Measurements from ENCODE around the gene DPP6. TPM values are rescaled to one million over a fixed set of nuclear protein-coding genes. Genes with fewer than 3 reads are reported as not detected.
A peak's percentile ranks its signal among the peaks of the same experiment; 100 is the strongest.

The DPP6 gene
- total and polyA plus RNA-seq, 9 of the 15 experiments (the other 6 are each of a cell fraction or from before 2014, with no cell fraction given) = not detected

DNA sequence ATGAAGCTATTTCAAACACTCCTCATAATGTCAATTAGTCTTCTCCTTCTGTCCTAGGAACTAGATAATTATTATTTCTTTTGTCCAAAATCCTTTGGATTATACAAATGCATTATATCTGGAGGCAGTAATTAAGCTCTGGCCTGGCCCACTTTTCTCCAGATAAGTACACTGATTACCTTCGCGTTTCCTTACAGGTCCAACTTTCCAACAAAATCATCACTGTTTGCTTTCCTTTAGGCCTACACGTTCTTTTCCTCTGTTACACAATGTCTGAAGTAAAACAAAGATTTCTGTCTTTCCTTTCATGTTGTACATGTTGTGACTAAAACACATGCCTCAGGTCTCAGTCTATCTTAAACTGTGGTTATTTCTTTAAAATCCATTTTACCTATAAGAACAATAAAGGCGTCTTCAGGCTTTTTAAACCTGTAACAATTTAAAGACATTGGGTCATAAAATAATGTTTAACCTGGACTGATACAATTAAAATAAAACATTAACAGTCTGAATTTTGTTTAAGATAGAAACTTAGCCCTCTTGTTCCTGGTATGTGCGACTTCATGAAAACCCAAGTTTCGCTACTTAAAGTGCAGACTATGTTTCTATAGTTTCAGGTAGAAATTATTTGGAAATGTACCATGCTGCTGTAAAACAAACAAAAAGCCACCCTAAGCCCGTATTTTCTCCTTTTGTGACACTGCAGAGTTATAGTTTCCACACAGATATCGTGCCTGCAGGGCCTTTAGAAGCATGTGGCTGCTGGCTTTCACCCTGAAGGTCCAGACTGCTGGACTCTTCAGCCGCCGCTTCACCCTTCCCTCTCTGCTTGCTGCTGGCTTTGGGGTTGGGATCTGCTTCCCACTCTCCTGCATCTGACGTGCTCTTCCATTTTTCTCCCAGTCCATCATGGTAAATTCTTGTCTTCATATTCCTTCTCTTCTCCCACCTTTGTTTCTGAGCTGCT lies 381.7 kb downstream of the DPP6 start (continued):
- TF ChIP-seq CBX8 (IDR thresholded peaks at IDR 0.05; ENCODE audit: borderline replicate concordance, extremely low read depth, low read depth, low read length, poor library complexity, severe bottlenecking) = no peak
- no peak for TF ChIP-seq DPF2 (IDR thresholded peaks at IDR 0.05)
- no peak for TF ChIP-seq SOX6 (IDR thresholded peaks at IDR 0.05)
- TF ChIP-seq PTRF (tag; IDR thresholded peaks at IDR 0.05) = no peak
- TF ChIP-seq FOXA1 (IDR thresholded peaks at IDR 0.05; ENCODE audit: borderline replicate concordance) = no peak

DNA sequence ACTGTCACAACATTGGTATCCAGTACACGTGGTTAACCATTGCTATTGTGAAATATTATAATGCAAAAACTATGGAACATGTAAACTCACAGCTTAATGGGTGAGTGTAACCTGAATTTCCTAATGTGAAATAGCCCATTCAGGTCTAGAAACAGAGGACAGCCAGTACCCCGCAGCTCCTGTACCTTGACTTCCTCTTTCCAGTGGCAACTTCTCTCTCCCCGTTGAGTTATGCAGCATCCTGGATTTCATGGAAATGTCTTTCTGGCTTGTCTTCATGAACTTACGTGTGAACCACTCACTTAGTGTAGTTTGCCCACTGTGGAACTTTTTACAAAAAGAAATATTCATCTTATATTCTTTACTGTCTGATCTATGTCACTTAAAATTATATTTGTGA lies 384.4 kb downstream of the DPP6 start:
- H3K4me3 ChIP-seq = no peak overlapping the region
- POLR2A ChIA-PET = interaction anchor here (0.8 kb wide), 1 partner anchor 14 kb away, joined by 3 read pairs; no protein-coding TSS in a partner anchor
- no TSS peak for BruUV-seq (replicated peaks)
- no peak overlapping the region for H2AFZ ChIP-seq (ENCODE audit: low read depth, low read length)
- 0 out of 2 replicates have a peak, but pooled peaks have one; percentile 14 for TF ChIP-seq CEBPB (tag; IDR thresholded peaks at IDR 0.05)
- peak; percentile 65; the same call in 1 of the 2 replicates for TF ChIP-seq SPI1 (IDR thresholded peaks at IDR 0.05; ENCODE audit: borderline replicate concordance, low read depth, low read length)
- TF ChIP-seq, protein P1, sequence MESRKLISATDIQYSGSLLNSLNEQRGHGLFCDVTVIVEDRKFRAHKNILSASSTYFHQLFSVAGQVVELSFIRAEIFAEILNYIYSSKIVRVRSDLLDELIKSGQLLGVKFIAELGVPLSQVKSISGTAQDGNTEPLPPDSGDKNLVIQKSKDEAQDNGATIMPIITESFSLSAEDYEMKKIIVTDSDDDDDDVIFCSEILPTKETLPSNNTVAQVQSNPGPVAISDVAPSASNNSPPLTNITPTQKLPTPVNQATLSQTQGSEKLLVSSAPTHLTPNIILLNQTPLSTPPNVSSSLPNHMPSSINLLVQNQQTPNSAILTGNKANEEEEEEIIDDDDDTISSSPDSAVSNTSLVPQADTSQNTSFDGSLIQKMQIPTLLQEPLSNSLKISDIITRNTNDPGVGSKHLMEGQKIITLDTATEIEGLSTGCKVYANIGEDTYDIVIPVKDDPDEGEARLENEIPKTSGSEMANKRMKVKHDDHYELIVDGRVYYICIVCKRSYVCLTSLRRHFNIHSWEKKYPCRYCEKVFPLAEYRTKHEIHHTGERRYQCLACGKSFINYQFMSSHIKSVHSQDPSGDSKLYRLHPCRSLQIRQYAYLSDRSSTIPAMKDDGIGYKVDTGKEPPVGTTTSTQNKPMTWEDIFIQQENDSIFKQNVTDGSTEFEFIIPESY (CRISPR knock-in tag; IDR thresholded peaks at IDR 0.05) = no peak
- 0% methylated on average over 4 of the region's 4 CpGs for WGBS (ENCODE audit: insufficient coverage, low coverage, missing lambda C conversion rate)
- FAIRE-seq (no peak), DNase-seq (ENCODE audit: extremely low read depth in 1 of 4, low spot score in 3 of 4) (no peak), ATAC-seq (no peak)
- CTCF ChIA-PET (ENCODE audit: low intra/inter-chr PET ratio) = no interaction called here
- H3K79me2 ChIP-seq (ENCODE audit: control insufficient read depth, insufficient read depth, low read length) = no peaks in the 10 kb centered on the region
- no peaks in the 10 kb centered on the region for H3K36me3 ChIP-seq (ENCODE audit: control insufficient read depth, insufficient read depth, low read length)
- H3K4me1 ChIP-seq (replicated peaks in 1 of 2; ENCODE audit: control insufficient read depth in 2 of 2, insufficient read depth in 2 of 2, low read length in 2 of 2) = no peaks in the 10 kb centered on the region
- H3K9me1 ChIP-seq (ENCODE audit: control insufficient read depth, insufficient read depth, low read length) = no peaks in the 10 kb centered on the region
- no peaks in the 10 kb centered on the region for H3K9me3 ChIP-seq (replicated peaks; ENCODE audit: control insufficient read depth, insufficient read depth, low read depth, low read length)
- in situ Hi-C loops (cut with MboI) (no loop called here), intact Hi-C loops (cut with micrococcal nuclease) (no loop called here)
- peaks cover 0 to 12% of the 10 kb centered on the region in 2 experiments; a peak in 3 of 5 replicates for H3K27me3 ChIP-seq (ENCODE audit: control insufficient read depth in 2 of 2, insufficient read depth in 2 of 2, low read length in 2 of 2)
- H3K4me2 ChIP-seq (ENCODE audit: insufficient read depth, low read length) = no peak overlapping the region
- no peak overlapping the region for H3K27ac ChIP-seq (ENCODE audit: extremely low read depth, low read depth, low read length)
- H4K20me1 ChIP-seq (replicated peaks; ENCODE audit: control insufficient read depth, insufficient read depth, low read length) = peaks cover 6% of the 10 kb centered on the region; the same call in 1 of the 2 replicates
- no peak overlapping the region for H3K9ac ChIP-seq (ENCODE audit: insufficient read depth in 1 of 2, low read depth in 2 of 2, low read length in 2 of 2)
